K562 (cell line): ENCODE results near the gene VIPR2. TPM values are rescaled to one million over a fixed set of nuclear protein-coding genes. Genes with fewer than 3 reads are reported as not detected.

ENCODE experiments used
- ATAC-seq: fragments of 200-7000 bp; cut with Tn5 transposase; 3 replicates; pipeline ENCODE4 v1.9.1; 2020; ENCODE audit warnings: moderate library complexity
- BruUV-seq: library from RNA; stranded (reverse); fragments of 400-500 nt; replicated peaks from 2 replicates; lab custom pipeline; 2021; lab: Mats Ljungman, UMichigan
- CTCF ChIA-PET: fragments of 300-600 bp; formaldehyde crosslinking; extraction: SDS; loops from one replicate; lab custom pipeline; 2021; ENCODE audit warnings: low intra/inter-chr PET ratio; lab: Yijun Ruan, JAX
- POLR2A ChIA-PET: fragments of 300-600, 350-650 bp; sonication (Branson Sonifier 250); formaldehyde crosslinking; extraction: SDS; loops from one replicate; lab custom pipeline; 2021; ENCODE audit warnings: antibody characterized with exemption, inconsistent platforms; lab: Yijun Ruan, JAX
- DNase-seq, 4 experiments: peaks; one replicate each; pipeline versions ENCODE4 v3.0.0 to v3.0.0-alpha.2; 2011 to 2018; ENCODE audit warnings: low spot score in 3 of 4, mixed read lengths in 3 of 4; ENCODE audit errors: extremely low read depth in 1 of 4
- FAIRE-seq: peaks from 2 replicates; lab custom pipeline; 2011; peaks lifted over from hg19 to GRCh38; lab: Jason Lieb, UNC
- H2AFZ ChIP-seq: 2 replicates; pipeline ENCODE4 v1.6.0; 2011; ENCODE audit warnings: low read depth, low read length, control low read depth, inconsistent platforms
- H3K27ac ChIP-seq: fragments of 200-600 bp; 3 replicates; pipeline ENCODE4 v1.8.0; 2011; ENCODE audit warnings: low read depth, mild to moderate bottlenecking, control low read depth, inconsistent platforms, low read length, moderate library complexity, mixed read lengths; ENCODE audit errors: extremely low read depth
- H3K27me3 ChIP-seq, 2 experiments: fragments of 300-600 bp in 1 of 2; 2 replicates in 1 of 2; 3 replicates in 1 of 2; pipeline versions ENCODE4 v1.6.0 to v1.8.0; 2011; ENCODE audit warnings: inconsistent platforms in 2 of 2, low read length in 2 of 2, mild to moderate bottlenecking in 1 of 2, mixed read lengths in 1 of 2, moderate library complexity in 1 of 2; ENCODE audit not compliant: control insufficient read depth in 2 of 2, insufficient read depth in 2 of 2
- H3K36me3 ChIP-seq: fragments of 300-600 bp; 3 replicates; pipeline ENCODE4 v1.8.0; 2011; ENCODE audit warnings: mild to moderate bottlenecking, low read length, inconsistent platforms; ENCODE audit not compliant: control insufficient read depth, insufficient read depth
- H3K4me1 ChIP-seq, 2 experiments: fragments of 200-600 bp in 1 of 2; replicated peaks in 1 of 2; 2 replicates in 1 of 2; 3 replicates in 1 of 2; pipeline versions ENCODE4 v1.5.1 to v1.8.0; 2011; ENCODE audit warnings: inconsistent platforms in 2 of 2, low read length in 2 of 2, mild to moderate bottlenecking in 1 of 2, mixed read lengths in 1 of 2, moderate library complexity in 1 of 2; ENCODE audit not compliant: control insufficient read depth in 2 of 2, insufficient read depth in 2 of 2
- H3K4me2 ChIP-seq: 2 replicates; pipeline ENCODE4 v1.6.1; 2011; ENCODE audit warnings: low read length, control low read depth, inconsistent platforms, mixed read lengths; ENCODE audit not compliant: insufficient read depth
- H3K4me3 ChIP-seq: fragments of 200-600 bp; sonication (generic), shearing (Covaris generic); 2 replicates; pipeline ENCODE4 v1.5.1; 2016; ENCODE audit warnings: control low read depth, inconsistent platforms
- H3K79me2 ChIP-seq: fragments of 200-600 bp; 3 replicates; pipeline ENCODE4 v1.8.0; 2011; ENCODE audit warnings: low read length, inconsistent platforms; ENCODE audit not compliant: control insufficient read depth, insufficient read depth
- H3K9ac ChIP-seq, 2 experiments: 2 replicates each; pipeline versions ENCODE4 v1.6.0 to v1.6.1; 2011; ENCODE audit warnings: low read depth in 2 of 2, low read length in 2 of 2, control low read depth in 1 of 2, inconsistent platforms in 1 of 2, mild to moderate bottlenecking in 1 of 2, mixed read lengths in 1 of 2; ENCODE audit not compliant: insufficient read depth in 1 of 2
- H3K9me1 ChIP-seq: one replicate; pipeline ENCODE4 v1.6.0; 2011; ENCODE audit warnings: inconsistent platforms, mild to moderate bottlenecking, low read length, moderate library complexity; ENCODE audit not compliant: control insufficient read depth, insufficient read depth
- H3K9me3 ChIP-seq: replicated peaks from 2 replicates; pipeline ENCODE4 v1.5.1; 2011; ENCODE audit warnings: low read depth, low read length, inconsistent platforms; ENCODE audit not compliant: control insufficient read depth, insufficient read depth
- H4K20me1 ChIP-seq: replicated peaks from 2 replicates; pipeline ENCODE4 v1.6.1; 2011; ENCODE audit warnings: low read length, inconsistent platforms, mixed read lengths; ENCODE audit not compliant: control insufficient read depth, insufficient read depth
- ARID2 ChIP-seq: fragments of 450-650 bp; IDR thresholded peaks from 2 replicates; pipeline ENCODE4 v1.6.1; 2017; ENCODE audit warnings: antibody characterized with exemption, mild to moderate bottlenecking
- DNMT1 ChIP-seq: fragments of 450-650 bp; IDR thresholded peaks from 2 replicates; pipeline ENCODE4 v1.6.1; 2016; ENCODE audit warnings: antibody characterized with exemption, mild to moderate bottlenecking
- HDAC2 ChIP-seq: fragments of 450-650 bp; IDR thresholded peaks from 2 replicates; pipeline ENCODE4 v1.6.1; 2016; ENCODE audit warnings: mild to moderate bottlenecking
- MAZ ChIP-seq, 2 experiments: fragments of 450-650 bp in 1 of 2; sonication (generic) in 1 of 2; formaldehyde crosslinking; IDR thresholded peaks in 1 of 2; conservative IDR thresholded peaks in 1 of 2; 2 replicates each; pipeline versions ENCODE4 v1.4.0 to v1.5.0; 2020; ENCODE audit warnings: mild to moderate bottlenecking in 1 of 2, missing genetic modification reagents in 1 of 2
- MBD2 ChIP-seq: sonication (generic); IDR thresholded peaks from 2 replicates; pipeline ENCODE4 v1.6.1; 2016; ENCODE audit warnings: low read depth, borderline replicate concordance
- PHF8 ChIP-seq: fragments of 200-600 bp; sonication (generic); IDR thresholded peaks from 2 replicates; pipeline ENCODE4 v1.6.1; 2012; ENCODE audit warnings: mixed run types, mild to moderate bottlenecking, inconsistent platforms, low read length, moderate library complexity, borderline replicate concordance
- RHOXF2B ChIP-seq: fragments of 250-450 bp; sonication (Bioruptor Pico); conservative IDR thresholded peaks from 2 replicates; pipeline ENCODE4 v1.5.1; 2021
- RUNX1 ChIP-seq: sonication (generic); IDR thresholded peaks from 2 replicates; pipeline ENCODE4 v1.6.1; 2016; ENCODE audit warnings: antibody characterized with exemption, low read depth
- SMAD4 ChIP-seq: fragments of 250-450 bp; sonication (Bioruptor Pico); conservative IDR thresholded peaks from 2 replicates; pipeline ENCODE4 v1.8.0; 2021; ENCODE audit warnings: inconsistent platforms, mild to moderate bottlenecking, moderate library complexity
- TCF3 ChIP-seq: sonication (generic); formaldehyde crosslinking; IDR thresholded peaks from 2 replicates; pipeline ENCODE4 v1.4.0; 2020; ENCODE audit warnings: mild to moderate bottlenecking, missing genetic modification reagents
- TSC22D4 ChIP-seq: fragments of 450-650 bp; IDR thresholded peaks from 2 replicates; pipeline ENCODE4 v1.6.1; 2016; ENCODE audit warnings: missing genetic modification characterization, missing biosample characterization, control low read depth
- U2AF1 ChIP-seq: fragments of 200-400 bp; formaldehyde crosslinking; optimal IDR thresholded peaks from 2 replicates; pipeline ENCODE3; 2017; ENCODE audit warnings: mild to moderate bottlenecking, low read depth, low read length, moderate library complexity
- ZNF124 ChIP-seq: sonication (generic); formaldehyde crosslinking; IDR thresholded peaks from 2 replicates; pipeline ENCODE4 v1.8.1; 2022; ENCODE audit warnings: missing genetic modification reagents
- ZNF239 ChIP-seq: fragments of 250-450 bp; sonication (Bioruptor Pico); IDR thresholded peaks from 2 replicates; pipeline ENCODE4 v1.4.0; 2020; ENCODE audit warnings: mild to moderate bottlenecking
- ZNF431 ChIP-seq: sonication (generic); formaldehyde crosslinking; IDR thresholded peaks from 2 replicates; pipeline ENCODE4 v1.8.0; 2022; ENCODE audit warnings: mild to moderate bottlenecking, missing genetic modification reagents
- WGBS: fragments of 100-300 bp; shearing (Covaris generic); methylation state at CpG from one replicate; pipeline ENCODE4 v1.1.6; 2016; ENCODE audit warnings: low coverage, mixed read lengths; ENCODE audit not compliant: insufficient coverage; ENCODE audit errors: missing lambda C conversion rate; 5-methylcytosine and 5-hydroxymethylcytosine counted together
- in situ Hi-C: fragments of 300-500 bp; cut with MboI; formaldehyde crosslinking; loops from 4 replicates; pipeline ENCODE4 v1.15.0; 2018; ENCODE audit warnings: inconsistent platforms, mixed read lengths
- intact Hi-C: fragments of 100-400 bp; cut with micrococcal nuclease; formaldehyde crosslinking; loops from 2 replicates; pipeline ENCODE4 v1.14.2; 2022
- polyA plus RNA-seq, 8 experiments: library from polyadenylated mRNA; depleted of rRNA in 4 of 8; stranded (reverse) in 5 of 8; unstranded in 3 of 8; fragments of >200 nt; fragmentation: Nextera tagmentation in 2 of 8; fragmentation: Illumina TruSeq in 1 of 8; extraction: Ambion mirVana in 2 of 8; extraction: Trizol in 1 of 8; gene quantifications; 2 replicates each; pipeline versions ENCODE4 v1.2.1 to v1.2.3, GENCODE V29; 2011 to 2014; ENCODE audit warnings: inconsistent platforms in 1 of 8, missing spikeins in 1 of 8
- total RNA-seq, 7 experiments: library from RNA; depleted of rRNA in 6 of 7; stranded (reverse); fragments of >200 nt in 6 of 7; fragmentation: Illumina TruSeq in 2 of 7; extraction: Trizol in 2 of 7; gene quantifications; 2 replicates each; pipeline versions ENCODE4 v1.2.1 to v1.2.3, GENCODE V29; 2011 to 2021; ENCODE audit warnings: low replicate concordance in 1 of 7
- TF ChIP-seq, protein P1 (sequence below): sonication (generic); formaldehyde crosslinking; IDR thresholded peaks from 2 replicates; pipeline ENCODE4 v1.8.0; 2022; ENCODE audit warnings: mild to moderate bottlenecking, missing genetic modification reagents

The VIPR2 gene
- total and polyA plus RNA-seq, 9 of the 15 experiments (the other 6 are each of a cell fraction or from before 2014, with no cell fraction given), result 0.04 TPM; not detected in 8

- peaks cover 21% of the 10 kb centered on the region for H3K36me3 ChIP-seq
- no peak for FAIRE-seq
- no peak for ATAC-seq
- peaks cover 0 to 36% of the 10 kb centered on the region in 2 experiments; a peak in 2 of 5 replicates for H3K4me1 ChIP-seq
- 0 out of 2 replicates have a peak, but pooled peaks cover 3% of the 10 kb centered on the region for H4K20me1 ChIP-seq
- H2AFZ ChIP-seq, result no peak overlapping the region
- in situ Hi-C loops, result no loop called here
- ChIA-PET CTCF (no interaction called here), POLR2A (interaction anchor here (1.5 kb wide), 1 partner anchor 22 kb away, joined by 4 read pairs; no protein-coding TSS in a partner anchor)
- no peak for DNase-seq
- TF ChIP-seq RUNX1 (no peak), HDAC2 (no peak), MAZ (CRISPR knock-in tag; conservative IDR thresholded peaks at IDR 0.05 in 1 of 2, IDR thresholded peaks at IDR 0.05 in 1 of 2) (no peak), MBD2 (no peak), ZNF431 (CRISPR knock-in tag) (no peak), TCF3 (CRISPR knock-in tag) (no peak), SMAD4 (CRISPR knock-in tag) (no peak), ZNF239 (CRISPR knock-in tag) (no peak), U2AF1 (no peak), ZNF124 (CRISPR knock-in tag) (no peak), TSC22D4 (no peak), ARID2 (no peak), PHF8 (no peak), RHOXF2B (no peak), DNMT1 (no peak)
- TF ChIP-seq, protein P1, sequence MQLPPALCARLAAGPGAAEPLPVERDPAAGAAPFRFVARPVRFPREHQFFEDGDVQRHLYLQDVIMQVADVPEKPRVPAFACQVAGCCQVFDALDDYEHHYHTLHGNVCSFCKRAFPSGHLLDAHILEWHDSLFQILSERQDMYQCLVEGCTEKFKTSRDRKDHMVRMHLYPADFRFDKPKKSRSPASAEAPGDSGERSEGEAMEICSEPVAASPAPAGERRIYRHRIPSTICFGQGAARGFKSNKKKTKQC (CRISPR knock-in tag), result no peak
- no peak overlapping the region for H3K9ac ChIP-seq
- no peaks in the 10 kb centered on the region for H3K9me3 ChIP-seq
- peaks cover 4 to 55% of the 10 kb centered on the region in 2 experiments; a peak in 3 of 5 replicates for H3K27me3 ChIP-seq
- H3K4me2 ChIP-seq, result no peak overlapping the region
- no peaks in the 10 kb centered on the region for H3K9me1 ChIP-seq
- no TSS peak for BruUV-seq
- intact Hi-C loops, result no loop called here
- 66% methylated on average over 48 of the region's 48 CpGs for WGBS
- H3K27ac ChIP-seq, result no peak overlapping the region
- H3K79me2 ChIP-seq, result no peaks in the 10 kb centered on the region
- H3K4me3 ChIP-seq, result no peak overlapping the region
Observed at GRCh38 chr7:159024280-159024951, 120.3 kb downstream of the VIPR2 start.
